HG02588 (cell line): ENCODE results near the gene OR4K13.

Source experiments
- ATAC-seq: cut with Tn5 transposase; IDR thresholded peaks from one replicate; pipeline ENCODE4 v1.9.1; 2021; ENCODE audit warnings: mild to moderate bottlenecking, moderate library complexity; ENCODE audit not compliant: unreplicated experiment

Gene OR4K13, protein sequence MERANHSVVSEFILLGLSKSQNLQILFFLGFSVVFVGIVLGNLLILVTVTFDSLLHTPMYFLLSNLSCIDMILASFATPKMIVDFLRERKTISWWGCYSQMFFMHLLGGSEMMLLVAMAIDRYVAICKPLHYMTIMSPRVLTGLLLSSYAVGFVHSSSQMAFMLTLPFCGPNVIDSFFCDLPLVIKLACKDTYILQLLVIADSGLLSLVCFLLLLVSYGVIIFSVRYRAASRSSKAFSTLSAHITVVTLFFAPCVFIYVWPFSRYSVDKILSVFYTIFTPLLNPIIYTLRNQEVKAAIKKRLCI

DNA sequence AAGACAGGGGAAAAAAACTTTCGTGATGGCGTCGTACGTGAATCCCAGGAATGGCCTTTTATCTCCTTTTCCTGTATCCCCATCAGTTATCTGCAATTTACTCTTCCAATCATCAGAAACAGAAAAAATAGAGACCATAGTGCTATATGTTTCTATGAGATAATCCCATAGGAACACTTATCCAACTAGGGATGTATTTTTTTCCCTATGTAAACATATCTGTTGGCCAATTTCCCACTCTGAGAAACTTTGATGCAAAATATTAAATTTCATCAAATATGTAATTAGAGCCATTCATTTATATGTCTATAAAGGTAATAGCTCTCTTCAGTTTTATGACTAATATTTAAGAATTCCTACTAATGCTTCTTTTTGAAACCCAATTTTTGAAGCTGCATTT lies at the start of gene OR4K13:
Gene OR4K13, minus strand, starts transcription at position 101 of the 400 bp plus-strand sequence. CDS start 1,280 bp downstream, outside the sequence.
- ATAC-seq, result no peak

DNA sequence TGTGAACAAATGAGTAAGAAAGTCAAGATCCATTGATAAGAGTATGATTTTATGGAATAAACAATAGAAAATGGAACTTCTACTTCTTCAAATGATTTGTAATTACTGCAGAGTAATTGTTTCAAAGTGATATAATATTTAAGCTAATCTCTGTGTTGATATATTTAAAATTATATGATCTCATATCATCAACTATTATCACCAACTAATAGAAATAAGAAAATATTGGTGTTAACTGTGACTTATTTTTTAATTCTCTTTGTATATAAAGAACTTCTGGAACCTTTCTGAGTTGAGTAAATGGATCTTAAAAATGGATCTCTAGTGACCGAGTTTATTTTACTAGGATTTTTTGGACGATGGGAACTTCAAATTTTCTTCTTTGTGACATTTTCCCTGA lies 23.9 kb upstream of the OR4K13 start, which contains the start of gene OR4L1:
Gene OR4L1, plus strand, starts transcription at position 301 of the 400 bp plus-strand sequence. Its CDS starts 0 bp downstream, at position 301.
- ATAC-seq, result no peak

DNA sequence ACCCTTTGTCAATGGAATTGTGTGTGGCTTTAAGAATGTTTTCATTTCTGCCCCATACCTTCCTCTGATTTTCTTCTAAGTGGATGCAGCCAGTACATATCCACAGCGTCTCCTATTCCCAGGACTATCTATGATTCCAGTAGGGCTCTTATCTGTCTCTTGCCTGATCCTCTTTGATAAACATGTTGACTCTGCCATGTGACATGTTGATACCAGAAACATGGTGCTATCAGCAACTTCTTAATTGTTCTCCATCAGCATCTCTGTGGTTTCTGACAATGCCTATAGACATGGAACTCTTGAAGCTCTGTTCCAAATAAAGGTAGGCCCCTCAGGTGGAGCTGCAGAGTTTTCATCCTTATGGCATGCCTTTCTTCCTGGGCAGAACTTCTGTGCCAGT lies 12.4 kb upstream of the OR4K13 start:
- no peak for ATAC-seq

DNA sequence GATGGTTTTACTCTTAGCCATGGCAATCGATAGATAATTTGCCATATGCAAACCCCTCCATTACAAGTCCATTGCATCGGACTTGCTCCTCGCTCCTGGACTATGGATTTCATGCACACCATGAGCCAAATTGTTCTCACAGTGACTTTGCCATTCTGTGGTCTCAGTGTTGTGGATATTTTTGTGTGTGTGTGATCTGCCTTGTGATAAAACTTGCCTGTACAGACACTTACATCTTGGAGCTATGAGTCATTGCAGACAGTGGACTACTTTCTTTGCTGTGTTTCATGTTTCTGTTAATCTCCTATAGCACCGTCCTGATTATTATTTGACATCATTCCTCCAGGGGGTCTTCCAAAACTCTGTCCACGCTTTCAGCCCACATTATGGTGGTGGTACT lies 8.4 kb upstream of the OR4K13 start:
- no peak for ATAC-seq

DNA sequence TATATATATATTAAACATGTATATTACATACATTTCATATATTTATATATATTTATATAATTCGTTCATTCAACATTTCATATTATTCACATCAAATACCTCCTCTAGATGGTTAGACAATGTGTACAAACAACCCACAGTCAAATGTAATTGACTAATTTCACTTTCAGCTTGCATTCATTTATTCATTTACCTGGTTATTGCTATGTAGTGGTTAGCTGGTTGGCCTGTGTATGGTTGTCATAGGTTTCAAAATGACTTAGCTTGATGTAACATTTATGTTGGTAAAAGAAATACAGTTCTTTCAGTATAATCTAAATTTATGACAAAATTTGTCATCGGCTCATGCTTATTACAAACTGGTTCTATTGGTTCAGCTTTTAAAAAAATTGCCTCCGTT lies 389 bp downstream of the OR4K13 start:
- no peak for ATAC-seq

DNA sequence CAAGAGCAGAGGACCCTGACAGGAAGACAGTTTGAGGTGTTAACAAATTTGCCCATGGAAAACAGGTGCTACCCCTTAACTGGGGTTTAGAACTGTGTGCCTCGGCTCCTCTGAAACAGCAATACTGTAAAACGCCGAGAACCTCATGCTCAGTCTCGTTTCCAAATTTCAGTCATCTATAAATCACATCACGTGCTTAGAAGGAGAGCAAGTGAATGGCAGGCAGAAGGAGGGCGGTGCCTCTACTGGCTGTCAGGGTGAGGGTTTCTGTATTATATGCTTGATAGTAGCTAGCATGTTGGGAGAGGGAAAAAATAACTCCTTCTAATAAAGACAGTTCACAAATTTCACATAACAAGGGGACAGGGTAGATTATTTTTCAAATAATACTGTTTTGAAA lies 4.8 kb downstream of the OR4K13 start:
- ATAC-seq, result no peak

DNA sequence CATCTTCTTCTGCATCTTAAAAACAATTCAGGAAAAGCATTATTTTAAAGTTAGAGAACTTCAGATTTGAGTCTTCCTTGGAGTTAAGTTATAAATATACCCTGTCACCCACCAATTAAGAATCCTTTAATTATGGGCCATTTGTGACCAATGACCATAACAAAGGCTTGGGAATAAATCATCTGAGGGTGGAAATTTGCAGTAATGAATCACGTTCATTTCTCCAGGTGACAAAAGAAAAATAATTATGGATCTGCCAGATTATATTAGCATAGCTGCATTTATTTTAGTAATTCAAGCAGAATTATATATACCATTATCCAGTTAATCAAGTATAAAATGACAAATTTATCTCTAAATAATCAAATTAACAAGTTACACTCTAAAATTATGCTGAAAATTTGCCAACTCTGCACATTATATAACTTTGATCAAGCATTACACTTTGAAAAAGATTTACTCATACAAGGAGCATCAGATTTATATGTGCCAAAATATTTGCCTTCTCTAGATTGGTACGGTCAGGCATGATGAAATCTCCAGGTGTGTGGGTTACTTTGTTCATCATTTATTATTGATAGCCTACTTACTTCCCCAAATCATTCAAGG lies 16.5 kb downstream of the OR4K13 start, which contains the start of gene OR4K14:
Gene OR4K14, minus strand, starts transcription at position 51 of the 609 bp plus-strand sequence. CDS start 4,114 bp downstream, outside the sequence.
- ATAC-seq, result no peak

DNA sequence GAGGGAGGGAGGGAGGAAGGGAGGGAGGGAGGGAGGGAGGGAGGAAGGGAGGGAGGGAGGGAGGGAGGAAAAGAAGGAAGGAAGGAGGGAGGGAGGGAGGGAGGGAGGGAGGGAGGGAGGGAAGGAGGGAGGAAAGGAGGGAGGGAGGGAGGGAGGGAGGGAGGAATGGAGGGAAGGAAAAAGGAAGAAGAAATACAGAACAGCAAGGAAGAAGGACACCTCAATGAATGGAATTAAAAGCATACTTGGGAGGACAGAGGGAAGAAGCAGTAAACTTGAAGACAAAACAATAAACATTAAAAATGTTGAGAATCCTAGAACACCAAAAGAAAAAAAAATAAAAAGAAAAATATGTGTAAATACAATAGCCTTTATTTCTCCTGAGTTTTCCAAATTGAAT lies 27.7 kb downstream of the OR4K13 start:
- ATAC-seq, result no peak

DNA sequence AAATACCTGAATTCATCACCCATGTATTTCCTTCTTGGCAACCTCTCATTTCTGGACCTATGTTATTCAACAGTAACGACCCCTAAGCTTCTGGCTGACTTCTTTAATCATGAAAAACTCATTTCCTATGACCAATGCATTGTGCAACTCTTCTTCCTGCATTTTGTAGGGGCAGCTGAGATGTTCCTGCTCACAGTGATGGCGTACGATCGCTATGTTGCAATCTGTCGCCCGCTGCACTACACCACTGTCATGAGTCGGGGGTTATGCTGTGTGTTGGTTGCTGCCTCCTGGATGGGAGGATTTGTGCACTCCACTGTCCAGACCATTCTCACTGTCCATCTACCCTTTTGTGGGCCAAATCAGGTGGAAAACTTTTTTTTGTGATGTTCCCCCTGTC lies 33.5 kb downstream of the OR4K13 start:
- no peak for ATAC-seq

DNA sequence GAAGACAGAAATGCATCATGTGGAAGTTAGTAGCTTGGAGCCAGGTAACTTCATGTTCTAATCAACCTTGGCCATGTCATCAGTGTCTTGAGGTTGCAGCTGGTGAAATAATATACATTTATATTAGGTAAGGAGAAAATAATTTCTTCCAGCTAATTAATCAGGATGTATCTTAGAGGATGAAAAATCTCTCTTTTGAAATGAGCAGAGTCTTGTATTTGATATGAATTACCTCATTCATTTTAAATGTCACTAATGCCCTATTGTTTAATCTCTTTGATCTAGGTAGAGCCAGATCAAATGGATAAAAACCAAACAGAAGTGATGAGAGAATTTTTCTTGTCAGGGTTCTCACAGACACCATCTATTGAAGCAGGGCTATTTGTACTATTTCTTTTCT lies 34.0 kb downstream of the OR4K13 start, which contains the start of gene OR4Q2:
Gene OR4Q2, plus strand, starts transcription at position 301 of the 400 bp plus-strand sequence.
- ATAC-seq, result no peak

DNA sequence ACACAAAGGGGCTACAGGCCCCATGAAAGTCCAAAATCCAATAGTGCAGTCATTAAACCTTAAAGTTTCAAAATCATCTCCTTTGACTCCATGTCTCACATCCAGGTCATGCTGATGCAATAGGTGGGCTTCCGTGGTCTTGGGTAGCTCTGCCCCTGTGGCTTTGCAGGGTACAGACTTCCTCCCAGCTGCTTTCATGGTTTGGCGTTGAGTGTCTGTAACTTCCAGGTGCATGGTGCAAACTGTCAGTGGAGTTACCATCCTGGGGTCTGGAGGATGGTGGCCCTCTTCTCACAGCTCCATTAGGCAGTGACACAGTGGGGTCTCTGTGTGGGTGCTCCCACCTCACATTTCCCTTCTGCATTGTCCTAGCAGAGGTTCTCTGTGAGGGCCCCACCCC lies 42.4 kb downstream of the OR4K13 start:
- ATAC-seq, result no peak
